ENCODE measurements around the gene ADAM12. TPM values are rescaled to one million over a fixed set of nuclear protein-coding genes. Genes with fewer than 3 reads are reported as not detected.

The ADAM12 gene
- total RNA-seq, 2 donors from 2014 or later, result 0.14 to 1.9 TPM

- DNase-seq (ENCODE audit: low spot score), result no peak
- WGBS, result 88% methylated on average over 6 of the region's 6 CpGs
- no peak overlapping the region for H3K4me3 ChIP-seq
- H3K36me3 ChIP-seq, result no peaks in the 10 kb centered on the region
- TF ChIP-seq CTCF (IDR thresholded peaks at IDR 0.05) (no peak), POLR2AphosphoS5 (IDR thresholded peaks at IDR 0.05) (no peak), POLR2A (IDR thresholded peaks at IDR 0.05) (no peak)
- H3K27me3 ChIP-seq (replicated peaks; ENCODE audit: insufficient read depth), result no peaks in the 10 kb centered on the region
- intact Hi-C loops (cut with DNase I), result no loop called here
- no peaks in the 10 kb centered on the region for H3K9me3 ChIP-seq
- H3K27ac ChIP-seq, result no peak overlapping the region
- no peaks in the 10 kb centered on the region for H3K4me1 ChIP-seq (replicated peaks)
Measured at GRCh38 chr10:126405239-126405775, 17.0 kb upstream of the ADAM12 start.

GRCh38 chr10:126402721-126403695 is 14.7 kb upstream of the ADAM12 start:
- no peaks in the 10 kb centered on the region for H3K9me3 ChIP-seq
- intact Hi-C loops (cut with DNase I), result no loop called here
- H3K4me3 ChIP-seq, result no peak overlapping the region
- 61% methylated on average over 7 of the region's 7 CpGs for WGBS
- H3K36me3 ChIP-seq, result no peaks in the 10 kb centered on the region
- no peak for DNase-seq (ENCODE audit: low spot score)
- TF ChIP-seq CTCF (IDR thresholded peaks at IDR 0.05) (no peak), POLR2A (IDR thresholded peaks at IDR 0.05) (no peak), POLR2AphosphoS5 (IDR thresholded peaks at IDR 0.05) (no peak)
- no peak overlapping the region for H3K27ac ChIP-seq
- H3K4me1 ChIP-seq (replicated peaks), result no peaks in the 10 kb centered on the region
- no peaks in the 10 kb centered on the region for H3K27me3 ChIP-seq (replicated peaks; ENCODE audit: insufficient read depth)

GRCh38 chr10:126400641-126401040 is 12.4 kb upstream of the ADAM12 start:
- Histone ChIP-seq H3K4me3 (no peak overlapping the region), H3K27me3 (replicated peaks; ENCODE audit: insufficient read depth) (no peaks in the 10 kb centered on the region), H3K4me1 (replicated peaks) (no peaks in the 10 kb centered on the region), H3K27ac (no peak overlapping the region), H3K9me3 (no peaks in the 10 kb centered on the region), H3K36me3 (no peaks in the 10 kb centered on the region)
- DNase-seq (ENCODE audit: low spot score), result no peak
- TF ChIP-seq CTCF (IDR thresholded peaks at IDR 0.05) (no peak), POLR2A (IDR thresholded peaks at IDR 0.05) (no peak), POLR2AphosphoS5 (IDR thresholded peaks at IDR 0.05) (no peak)
- WGBS, result 77% methylated on average over 4 of the region's 4 CpGs
- intact Hi-C loops (cut with DNase I), result no loop called here

- no peaks in the 10 kb centered on the region for H3K4me1 ChIP-seq (replicated peaks)
- TF ChIP-seq POLR2AphosphoS5 (IDR thresholded peaks at IDR 0.05) (no peak), CTCF (IDR thresholded peaks at IDR 0.05) (no peak), POLR2A (IDR thresholded peaks at IDR 0.05) (no peak)
- H3K36me3 ChIP-seq, result no peaks in the 10 kb centered on the region
- no peak for DNase-seq (ENCODE audit: low spot score)
- H3K4me3 ChIP-seq, result no peak overlapping the region
- no peaks in the 10 kb centered on the region for H3K9me3 ChIP-seq
- intact Hi-C loops (cut with DNase I), result no loop called here
- 83% methylated on average over 4 of the region's 4 CpGs for WGBS
- no peaks in the 10 kb centered on the region for H3K27me3 ChIP-seq (replicated peaks; ENCODE audit: insufficient read depth)
- no peak overlapping the region for H3K27ac ChIP-seq
Measured at GRCh38 chr10:126398924-126399323, 10.6 kb upstream of the ADAM12 start.

All from prostate gland (tissue), 2 donors.